Measurements from ENCODE around the gene CHRNB1.

The CHRNB1 gene

DNA sequence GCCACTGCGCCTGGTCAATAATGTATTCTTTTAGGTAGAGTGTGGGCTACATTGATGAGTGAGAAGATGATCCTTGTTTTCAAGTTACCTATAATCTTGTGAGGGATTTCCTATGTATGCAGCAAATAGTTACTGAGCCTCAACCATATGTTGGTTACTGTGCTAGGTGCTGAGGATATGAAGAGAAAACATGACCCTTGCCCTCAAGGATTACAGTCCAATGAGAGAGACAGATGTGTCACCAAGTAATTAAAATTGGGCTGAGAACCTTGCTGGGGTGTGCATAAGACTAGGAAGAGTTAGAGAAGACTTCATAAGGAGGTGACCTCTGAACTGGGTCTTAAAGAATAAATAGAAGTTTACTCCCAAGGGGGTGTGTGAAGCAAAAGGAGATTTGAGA lies 46.7 kb downstream of the CHRNB1 start:
- H3K9me3 ChIP-seq (ENCODE audit: severe bottlenecking), result no peaks in the 10 kb centered on the region
- no peak overlapping the region for H3K27ac ChIP-seq
- no peak for DNase-seq
- H3K4me3 ChIP-seq (ENCODE audit: low read depth, low read length), result no peak overlapping the region
- TF ChIP-seq, protein P1, sequence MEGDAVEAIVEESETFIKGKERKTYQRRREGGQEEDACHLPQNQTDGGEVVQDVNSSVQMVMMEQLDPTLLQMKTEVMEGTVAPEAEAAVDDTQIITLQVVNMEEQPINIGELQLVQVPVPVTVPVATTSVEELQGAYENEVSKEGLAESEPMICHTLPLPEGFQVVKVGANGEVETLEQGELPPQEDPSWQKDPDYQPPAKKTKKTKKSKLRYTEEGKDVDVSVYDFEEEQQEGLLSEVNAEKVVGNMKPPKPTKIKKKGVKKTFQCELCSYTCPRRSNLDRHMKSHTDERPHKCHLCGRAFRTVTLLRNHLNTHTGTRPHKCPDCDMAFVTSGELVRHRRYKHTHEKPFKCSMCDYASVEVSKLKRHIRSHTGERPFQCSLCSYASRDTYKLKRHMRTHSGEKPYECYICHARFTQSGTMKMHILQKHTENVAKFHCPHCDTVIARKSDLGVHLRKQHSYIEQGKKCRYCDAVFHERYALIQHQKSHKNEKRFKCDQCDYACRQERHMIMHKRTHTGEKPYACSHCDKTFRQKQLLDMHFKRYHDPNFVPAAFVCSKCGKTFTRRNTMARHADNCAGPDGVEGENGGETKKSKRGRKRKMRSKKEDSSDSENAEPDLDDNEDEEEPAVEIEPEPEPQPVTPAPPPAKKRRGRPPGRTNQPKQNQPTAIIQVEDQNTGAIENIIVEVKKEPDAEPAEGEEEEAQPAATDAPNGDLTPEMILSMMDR (IDR thresholded peaks at IDR 0.05; ENCODE audit: low read depth, low read length), result no peak
- peaks cover 67% of the 10 kb centered on the region for H3K36me3 ChIP-seq
- no peaks in the 10 kb centered on the region for H3K27me3 ChIP-seq (ENCODE audit: insufficient read depth, low read depth, severe bottlenecking)

DNA sequence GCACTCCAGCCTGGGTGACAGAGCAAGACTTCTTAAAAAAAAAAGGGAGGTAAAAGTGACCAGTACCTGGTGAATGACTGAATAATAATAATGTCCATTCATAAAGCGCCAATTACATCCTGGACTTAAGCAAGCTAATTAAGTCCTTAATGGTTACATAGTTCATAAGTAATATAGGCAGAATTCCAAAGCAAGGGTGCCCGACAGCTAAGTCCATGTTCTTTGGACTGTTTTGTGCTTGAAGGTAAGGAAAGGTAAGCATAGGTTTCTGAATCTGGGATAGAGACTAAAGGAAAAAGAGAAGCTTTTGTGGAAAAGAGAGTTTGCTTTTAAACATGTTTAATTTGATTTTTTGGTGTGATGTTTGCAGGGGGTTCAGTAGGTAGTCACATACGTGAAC lies 49.1 kb downstream of the CHRNB1 start:
- TF ChIP-seq, protein P1 (IDR thresholded peaks at IDR 0.05; ENCODE audit: low read depth, low read length), result no peak
- Histone ChIP-seq H3K27ac (no peak overlapping the region), H3K4me3 (ENCODE audit: low read depth, low read length) (no peak overlapping the region), H3K9me3 (ENCODE audit: severe bottlenecking) (no peaks in the 10 kb centered on the region), H3K27me3 (ENCODE audit: insufficient read depth, low read depth, severe bottlenecking) (no peaks in the 10 kb centered on the region), H3K36me3 (peaks cover 75% of the 10 kb centered on the region)
- DNase-seq, result no peak

DNA sequence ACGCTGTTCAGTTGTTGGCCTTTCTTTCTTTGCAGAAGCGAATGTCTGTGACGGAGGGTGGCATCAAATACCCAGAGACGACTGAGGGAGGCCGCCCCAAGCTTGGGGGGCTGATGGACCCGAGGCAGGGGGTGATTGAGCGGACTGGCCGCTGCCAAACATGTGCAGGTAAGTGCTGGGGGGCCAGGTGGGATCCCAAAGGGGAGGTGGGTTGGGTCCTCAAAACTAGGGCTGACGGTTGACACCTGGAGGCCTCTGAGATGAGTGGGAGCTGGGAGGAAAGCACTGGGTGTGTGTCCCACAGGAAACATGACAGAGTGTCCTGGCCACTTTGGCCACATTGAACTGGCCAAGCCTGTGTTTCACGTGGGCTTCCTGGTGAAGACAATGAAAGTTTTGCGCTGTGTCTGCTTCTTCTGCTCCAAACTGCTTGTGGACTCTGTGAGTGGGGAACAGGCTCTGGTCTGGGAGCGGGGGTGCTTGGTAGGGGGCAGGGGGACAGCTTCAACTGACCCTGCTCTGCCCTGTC lies 51.1 kb downstream of the CHRNB1 start:
- no peak overlapping the region for H3K4me3 ChIP-seq (ENCODE audit: low read depth, low read length)
- H3K9me3 ChIP-seq (ENCODE audit: severe bottlenecking), result no peaks in the 10 kb centered on the region
- TF ChIP-seq, protein P1 (IDR thresholded peaks at IDR 0.05; ENCODE audit: low read depth, low read length), result no peak
- peaks cover 79% of the 10 kb centered on the region for H3K36me3 ChIP-seq
- DNase-seq, result no peak
- no peak overlapping the region for H3K27ac ChIP-seq
- H3K27me3 ChIP-seq (ENCODE audit: insufficient read depth, low read depth, severe bottlenecking), result no peaks in the 10 kb centered on the region

DNA sequence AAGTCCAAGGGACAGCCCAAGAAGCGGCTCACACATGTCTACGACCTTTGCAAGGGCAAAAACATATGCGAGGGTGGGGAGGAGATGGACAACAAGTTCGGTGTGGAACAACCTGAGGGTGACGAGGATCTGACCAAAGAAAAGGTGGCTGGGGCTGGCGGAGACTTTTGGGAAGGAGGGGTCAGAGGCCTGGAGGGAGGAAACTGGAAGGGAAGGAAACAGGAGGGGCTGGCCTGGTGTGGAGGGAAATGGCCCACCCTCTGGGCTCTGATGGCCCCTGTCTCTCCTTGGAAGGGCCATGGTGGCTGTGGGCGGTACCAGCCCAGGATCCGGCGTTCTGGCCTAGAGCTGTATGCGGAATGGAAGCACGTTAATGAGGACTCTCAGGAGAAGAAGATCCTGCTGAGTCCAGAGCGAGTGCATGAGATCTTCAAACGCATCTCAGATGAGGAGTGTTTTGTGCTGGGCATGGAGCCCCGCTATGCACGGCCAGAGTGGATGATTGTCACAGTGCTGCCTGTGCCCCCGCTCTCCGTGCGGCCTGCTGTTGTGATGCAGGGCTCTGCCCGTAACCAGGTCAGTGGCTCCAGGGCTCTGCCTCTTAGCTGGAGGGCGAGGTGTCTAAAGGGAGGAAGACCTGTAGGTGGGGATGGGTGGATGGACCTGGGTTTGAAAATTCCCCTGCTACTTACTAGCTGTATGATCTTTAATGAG lies 51.8 kb downstream of the CHRNB1 start:
- DNase-seq, result no peak
- H3K36me3 ChIP-seq, result peaks cover 83% of the 10 kb centered on the region
- no peak overlapping the region for H3K27ac ChIP-seq
- TF ChIP-seq, protein P1 (IDR thresholded peaks at IDR 0.05; ENCODE audit: low read depth, low read length), result no peak
- no peaks in the 10 kb centered on the region for H3K27me3 ChIP-seq (ENCODE audit: insufficient read depth, low read depth, severe bottlenecking)
- H3K4me3 ChIP-seq (ENCODE audit: low read depth, low read length), result no peak overlapping the region
- H3K9me3 ChIP-seq (ENCODE audit: severe bottlenecking), result no peaks in the 10 kb centered on the region

DNA sequence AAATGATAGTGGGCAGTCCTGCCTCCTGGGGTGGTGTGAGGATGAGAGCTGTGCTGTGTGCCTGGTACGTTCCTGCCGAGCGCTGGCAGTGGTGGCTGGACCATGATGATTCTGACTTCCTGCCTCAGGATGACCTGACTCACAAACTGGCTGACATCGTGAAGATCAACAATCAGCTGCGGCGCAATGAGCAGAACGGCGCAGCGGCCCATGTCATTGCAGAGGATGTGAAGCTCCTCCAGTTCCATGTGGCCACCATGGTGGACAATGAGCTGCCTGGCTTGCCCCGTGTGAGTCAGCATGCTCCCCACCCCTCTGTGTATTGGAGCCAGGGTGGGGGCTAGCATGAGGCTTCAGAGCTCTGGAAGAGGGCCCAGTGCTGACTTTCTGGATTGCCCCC lies 52.4 kb downstream of the CHRNB1 start:
- Histone ChIP-seq H3K4me3 (ENCODE audit: low read depth, low read length) (no peak overlapping the region), H3K36me3 (peaks cover 89% of the 10 kb centered on the region), H3K9me3 (ENCODE audit: severe bottlenecking) (no peaks in the 10 kb centered on the region), H3K27ac (no peak overlapping the region), H3K27me3 (ENCODE audit: insufficient read depth, low read depth, severe bottlenecking) (no peaks in the 10 kb centered on the region)
- DNase-seq, result no peak
- TF ChIP-seq, protein P1 (IDR thresholded peaks at IDR 0.05; ENCODE audit: low read depth, low read length), result no peak

DNA sequence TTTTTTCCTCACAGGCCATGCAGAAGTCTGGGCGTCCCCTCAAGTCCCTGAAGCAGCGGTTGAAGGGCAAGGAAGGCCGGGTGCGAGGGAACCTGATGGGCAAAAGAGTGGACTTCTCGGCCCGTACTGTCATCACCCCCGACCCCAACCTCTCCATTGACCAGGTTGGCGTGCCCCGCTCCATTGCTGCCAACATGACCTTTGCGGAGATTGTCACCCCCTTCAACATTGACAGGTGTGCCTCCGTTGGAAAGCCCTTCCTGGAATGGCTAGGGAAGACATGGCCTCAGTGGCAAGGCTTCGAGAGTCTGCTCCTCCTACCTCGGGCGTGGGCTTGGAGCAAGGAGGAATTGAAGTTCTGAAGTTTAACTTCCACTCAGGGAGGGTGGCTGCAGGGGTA lies 52.8 kb downstream of the CHRNB1 start:
- H3K4me3 ChIP-seq (ENCODE audit: low read depth, low read length), result no peak overlapping the region
- no peak overlapping the region for H3K27ac ChIP-seq
- no peaks in the 10 kb centered on the region for H3K27me3 ChIP-seq (ENCODE audit: insufficient read depth, low read depth, severe bottlenecking)
- no peak for DNase-seq
- TF ChIP-seq, protein P1 (IDR thresholded peaks at IDR 0.05; ENCODE audit: low read depth, low read length), result no peak
- peaks cover 92% of the 10 kb centered on the region for H3K36me3 ChIP-seq
- no peaks in the 10 kb centered on the region for H3K9me3 ChIP-seq (ENCODE audit: severe bottlenecking)

Data from WERI-Rb-1 (cell line).